HG03045 (cell line): ENCODE results near the gene TMEM184A.
"Not testable (repeated sequence)": the region's sequence is repeated elsewhere in the genome, so short reads cannot be mapped to it uniquely, and the experiment has no call there.

Experiments
- ATAC-seq: cut with Tn5 transposase; IDR thresholded peaks from one replicate; pipeline ENCODE4 v1.9.1; 2021; ENCODE audit warnings: mild to moderate bottlenecking, moderate library complexity; ENCODE audit not compliant: unreplicated experiment

Gene TMEM184A

DNA sequence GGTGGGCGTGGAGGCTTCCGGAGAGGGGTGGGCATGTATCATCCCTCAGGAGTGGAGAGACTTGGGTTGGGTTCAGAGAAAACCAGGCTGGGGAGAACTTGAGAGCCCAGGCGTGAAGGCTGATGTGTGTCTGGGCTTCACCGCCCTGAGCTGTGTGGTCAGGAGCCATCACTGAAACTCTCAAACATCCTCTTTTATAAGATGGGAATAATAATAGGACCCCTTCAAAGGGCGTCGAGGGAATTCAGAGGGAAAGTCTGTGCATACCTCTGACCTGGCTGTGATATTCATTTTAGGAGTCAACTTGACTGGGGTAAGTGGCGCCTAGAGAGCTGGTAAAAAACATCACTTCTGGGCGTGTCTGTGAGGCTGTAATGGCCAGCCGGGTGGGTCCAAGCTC, 34.9 kb upstream of the TMEM184A start:
- no peak for ATAC-seq

DNA sequence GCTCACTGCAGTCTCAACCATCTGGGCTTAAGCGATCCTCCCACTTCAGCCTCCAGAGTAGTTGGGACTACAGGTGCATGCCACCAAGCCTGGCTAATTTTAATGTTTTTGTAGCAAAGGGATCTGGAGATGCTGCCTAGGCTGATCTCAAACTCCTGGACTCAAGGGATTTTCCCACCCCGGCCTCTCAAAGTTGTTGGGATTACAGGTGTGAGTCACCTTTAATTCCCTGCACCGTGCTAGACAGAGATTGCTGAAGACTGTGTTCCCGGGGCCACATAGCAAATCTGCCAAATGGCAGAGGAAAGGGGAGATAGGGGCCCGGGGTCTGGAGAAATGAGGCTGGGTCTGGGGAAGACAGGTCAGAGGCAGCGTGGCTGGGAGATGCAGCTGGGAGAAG, 34.5 kb upstream of the TMEM184A start:
- ATAC-seq: no peak

DNA sequence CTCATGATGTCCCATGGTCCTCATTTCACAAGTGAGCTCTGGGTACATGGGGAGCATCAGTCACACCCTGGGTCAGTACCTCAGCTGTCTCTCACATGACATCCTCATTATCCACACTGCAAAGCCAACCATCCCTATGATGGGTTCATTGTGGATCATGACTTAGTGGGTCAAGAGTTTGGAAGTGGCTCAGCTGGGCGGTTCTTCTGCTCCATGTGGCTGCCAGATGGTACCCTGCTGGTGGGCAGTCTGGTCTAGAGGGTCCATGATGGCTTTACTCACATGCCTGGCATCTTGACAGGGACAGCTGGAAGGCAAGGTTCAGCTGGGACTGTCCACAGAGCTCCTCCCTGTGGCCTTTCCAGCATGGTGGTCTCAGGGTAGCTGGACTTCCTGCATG, 33.0 kb upstream of the TMEM184A start:
- ATAC-seq: no peak

DNA sequence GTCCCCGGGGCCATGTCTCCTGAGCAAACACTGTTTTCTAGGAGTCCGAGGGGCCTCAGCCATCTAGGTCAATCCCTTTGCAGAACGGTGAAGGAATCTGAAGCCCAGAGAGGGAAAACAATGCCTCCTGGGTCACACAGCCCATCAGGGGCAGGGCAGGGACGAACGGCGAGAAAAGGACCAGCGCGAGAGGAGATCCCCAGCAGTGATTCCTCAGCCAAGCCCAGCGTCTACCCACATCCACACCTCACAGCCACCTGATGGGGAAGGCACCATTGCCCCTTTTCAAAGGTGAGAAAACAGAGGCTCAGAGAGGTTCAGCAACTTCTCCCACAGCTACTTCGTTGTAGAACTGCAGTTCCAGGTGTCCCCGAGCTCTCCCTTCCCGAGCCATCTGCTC, 31.7 kb upstream of the TMEM184A start:
- no peak for ATAC-seq

DNA sequence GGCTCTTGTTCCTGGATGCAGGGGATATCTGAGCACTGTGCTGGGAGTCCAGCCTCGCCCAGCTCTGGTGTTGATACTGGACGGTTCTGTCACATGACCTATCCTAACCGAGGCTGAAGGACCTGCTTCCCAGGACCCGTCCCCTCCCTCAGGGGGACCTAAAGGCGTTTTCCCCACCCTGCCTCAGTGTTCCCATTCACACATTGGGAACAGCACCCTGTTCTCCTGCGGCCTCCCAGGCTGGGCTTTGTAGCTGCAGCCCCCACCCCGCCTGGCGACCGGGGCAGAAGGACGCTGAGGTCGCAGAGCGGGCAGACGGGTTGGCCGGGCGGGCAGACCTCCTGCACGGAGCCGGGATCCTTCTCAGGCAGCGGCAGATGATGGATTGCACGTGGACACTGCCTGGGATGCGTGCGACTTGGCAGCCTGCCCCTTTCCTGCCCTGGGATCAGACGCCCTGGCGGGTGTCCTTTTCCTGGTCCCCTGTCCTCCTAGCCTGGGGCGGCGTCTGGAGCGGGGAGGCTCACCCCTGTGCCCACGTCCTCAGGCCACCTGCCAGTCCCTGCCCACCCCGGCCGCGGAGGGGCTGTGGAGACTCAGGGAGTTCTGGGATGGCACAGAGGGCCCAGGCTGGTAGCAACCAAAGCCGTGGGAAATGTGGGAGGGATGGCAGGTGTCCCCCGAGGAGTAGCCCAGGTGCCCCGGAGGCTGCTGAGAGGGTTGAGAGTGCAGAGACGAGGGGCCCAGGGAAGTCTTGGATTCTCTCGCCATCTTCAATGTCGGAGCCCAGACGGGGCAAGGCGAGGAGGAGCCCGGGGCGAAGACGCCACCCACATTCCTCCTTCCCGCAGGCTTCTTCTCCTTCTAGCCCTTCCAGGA, 31.1 kb upstream of the TMEM184A start:
- ATAC-seq: no peak

DNA sequence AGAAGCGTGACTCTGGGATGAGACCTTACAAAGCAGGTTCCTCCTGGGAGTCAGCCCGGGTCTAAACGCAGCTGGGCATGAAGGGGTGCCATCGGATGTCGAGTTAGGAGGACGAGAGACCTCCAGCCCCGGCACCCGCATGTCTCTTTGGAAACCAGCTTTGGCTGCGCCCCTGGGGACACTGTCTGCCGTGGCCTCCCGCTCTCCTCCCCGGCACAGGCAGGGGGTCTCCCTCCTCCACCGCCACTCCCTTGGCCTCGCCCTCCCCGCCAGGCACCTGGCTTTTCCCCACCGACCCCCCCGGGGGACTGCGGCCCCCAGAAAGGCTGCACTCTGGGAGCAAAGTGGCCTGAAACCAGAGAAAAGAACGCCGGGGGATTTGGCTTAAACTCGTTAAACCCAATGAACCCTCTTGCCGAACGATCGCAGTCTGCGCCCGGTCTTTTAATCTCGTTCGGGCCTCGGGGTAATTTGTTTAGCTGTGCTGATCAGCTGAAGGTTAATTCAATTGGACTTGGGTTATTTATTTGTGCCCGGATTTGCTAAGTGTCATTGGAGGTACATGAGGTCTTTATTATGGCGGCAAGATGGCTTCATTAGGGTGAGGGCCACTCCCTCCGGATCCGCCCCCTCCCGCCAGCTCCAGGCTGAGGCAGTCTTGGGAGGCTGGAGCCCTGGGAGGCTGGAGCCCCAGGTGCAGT, 30.3 kb upstream of the TMEM184A start:
- ATAC-seq: no peak

DNA sequence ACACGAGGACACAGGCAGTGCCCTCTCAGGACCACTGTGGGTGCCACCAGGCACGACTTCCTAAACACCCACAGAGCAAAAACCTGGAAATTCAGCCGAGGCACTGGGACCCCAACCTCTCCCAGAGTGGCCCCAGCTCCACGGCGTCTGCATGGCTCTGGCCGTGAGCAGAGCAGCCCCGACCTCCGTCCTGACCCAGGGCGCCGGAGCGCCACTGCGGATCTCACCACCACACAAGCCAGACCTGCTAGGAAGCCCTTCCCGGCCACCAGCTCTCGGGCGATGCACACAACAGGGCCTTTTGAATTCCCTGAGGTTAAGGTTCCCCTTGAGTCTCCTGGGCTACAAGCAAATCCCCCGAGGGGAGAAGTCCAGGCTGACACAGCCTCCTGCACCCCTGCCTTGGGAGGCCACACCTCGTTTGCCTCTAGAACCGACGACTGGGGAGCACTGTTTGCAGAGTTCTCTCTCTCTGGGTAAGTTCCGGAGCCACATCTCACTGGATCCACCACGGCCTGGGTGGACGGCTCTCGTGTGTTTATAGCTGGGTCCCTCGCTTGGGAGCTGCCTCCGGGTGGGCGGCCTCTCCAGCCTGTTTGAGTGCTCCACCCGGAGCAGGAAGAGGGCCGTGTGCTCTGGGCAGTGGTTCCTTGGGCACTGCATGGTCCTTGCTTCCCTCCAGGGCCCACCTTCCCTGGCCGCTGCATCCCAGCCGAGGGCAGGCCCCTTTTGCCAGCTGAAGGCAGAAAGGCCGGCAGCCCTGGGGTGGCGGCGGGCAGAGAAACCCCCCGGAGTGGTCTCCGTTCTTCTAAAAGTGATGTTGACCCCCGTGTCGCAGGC, 29.4 kb upstream of the TMEM184A start:
- no peak for ATAC-seq

DNA sequence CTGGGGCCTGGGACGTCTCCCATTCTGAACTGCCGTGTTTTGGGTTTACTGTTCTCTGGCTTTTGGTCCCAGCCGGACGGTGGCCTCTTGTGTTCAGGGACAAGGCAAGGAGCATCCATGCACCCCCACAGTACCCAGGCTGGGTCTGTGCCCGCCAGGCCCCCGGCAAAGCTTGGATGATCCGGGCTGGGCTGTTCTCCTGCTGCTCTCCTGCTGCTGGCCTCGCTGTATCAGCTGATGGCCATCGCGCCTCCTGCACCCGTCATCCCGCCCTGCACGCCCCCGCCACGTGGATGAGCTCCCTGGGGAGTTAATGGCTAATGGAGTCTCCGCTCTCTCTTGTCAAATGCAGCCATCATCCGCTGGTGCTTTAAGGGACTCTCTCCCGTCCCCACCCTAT, 28.7 kb upstream of the TMEM184A start:
- no peak for ATAC-seq

DNA sequence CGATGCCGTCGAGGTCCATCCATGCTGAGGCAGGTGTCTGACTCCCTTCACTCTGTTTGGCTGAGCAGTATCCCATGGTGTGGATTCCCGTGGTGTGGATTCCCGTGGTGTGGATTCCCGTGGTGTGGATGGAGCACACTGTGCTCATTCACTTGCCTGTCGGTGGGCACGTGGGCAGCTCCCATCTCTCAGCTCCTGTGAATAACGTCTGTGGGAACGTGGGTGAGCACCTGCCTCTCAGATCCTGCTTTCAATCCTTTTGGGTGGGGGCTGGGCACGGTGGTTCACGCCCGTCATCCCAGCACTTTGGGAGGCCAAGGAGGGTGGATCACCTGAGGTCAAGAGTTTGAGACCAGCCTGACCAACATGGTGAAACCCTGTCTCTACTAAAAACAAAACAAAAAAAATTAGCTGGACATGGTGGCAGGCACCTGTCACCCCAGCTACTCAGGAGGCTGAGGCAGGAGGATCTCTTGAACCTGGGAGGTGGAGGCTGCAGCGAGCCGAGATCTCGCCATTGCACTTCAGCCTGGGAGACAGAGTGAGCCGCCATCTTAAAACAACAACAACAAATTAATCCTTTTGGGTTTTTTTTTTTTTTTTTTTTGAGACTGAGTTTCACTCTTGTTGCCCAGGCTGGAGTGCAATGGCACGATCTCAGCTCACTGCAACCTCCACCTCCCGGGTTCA, 27.4 kb upstream of the TMEM184A start:
- not testable (repeated sequence) for ATAC-seq

DNA sequence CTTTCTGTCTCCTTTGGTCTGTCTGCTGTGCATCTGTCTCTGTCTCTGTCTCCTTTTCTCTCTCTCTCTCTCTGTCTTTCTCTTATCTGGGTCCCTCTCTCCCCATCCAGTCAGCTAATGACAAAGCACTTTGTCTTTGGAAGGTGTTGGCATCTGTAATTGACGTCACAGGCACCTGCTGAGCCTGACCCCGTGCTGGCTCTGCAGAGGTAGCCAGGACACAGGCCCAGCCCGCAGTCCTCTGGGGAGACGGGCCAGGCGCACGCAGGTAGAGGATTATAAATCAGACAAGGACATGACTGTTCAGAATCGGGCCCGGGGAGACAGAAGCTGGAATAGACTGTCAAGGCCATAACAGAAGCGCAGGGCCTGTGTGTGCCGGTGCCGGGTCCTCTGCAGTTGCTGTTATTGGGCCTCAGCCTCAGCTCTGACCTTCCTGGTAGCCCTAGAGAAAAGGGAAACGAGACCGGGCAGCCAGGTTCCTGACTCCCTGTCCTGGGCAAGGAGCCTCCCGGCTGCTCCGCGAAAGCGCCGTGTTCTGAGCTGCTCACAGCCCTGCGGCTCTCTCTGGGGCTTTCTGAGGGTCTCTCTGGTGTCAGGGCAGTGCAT, 24.5 kb upstream of the TMEM184A start:
- no peak for ATAC-seq

DNA sequence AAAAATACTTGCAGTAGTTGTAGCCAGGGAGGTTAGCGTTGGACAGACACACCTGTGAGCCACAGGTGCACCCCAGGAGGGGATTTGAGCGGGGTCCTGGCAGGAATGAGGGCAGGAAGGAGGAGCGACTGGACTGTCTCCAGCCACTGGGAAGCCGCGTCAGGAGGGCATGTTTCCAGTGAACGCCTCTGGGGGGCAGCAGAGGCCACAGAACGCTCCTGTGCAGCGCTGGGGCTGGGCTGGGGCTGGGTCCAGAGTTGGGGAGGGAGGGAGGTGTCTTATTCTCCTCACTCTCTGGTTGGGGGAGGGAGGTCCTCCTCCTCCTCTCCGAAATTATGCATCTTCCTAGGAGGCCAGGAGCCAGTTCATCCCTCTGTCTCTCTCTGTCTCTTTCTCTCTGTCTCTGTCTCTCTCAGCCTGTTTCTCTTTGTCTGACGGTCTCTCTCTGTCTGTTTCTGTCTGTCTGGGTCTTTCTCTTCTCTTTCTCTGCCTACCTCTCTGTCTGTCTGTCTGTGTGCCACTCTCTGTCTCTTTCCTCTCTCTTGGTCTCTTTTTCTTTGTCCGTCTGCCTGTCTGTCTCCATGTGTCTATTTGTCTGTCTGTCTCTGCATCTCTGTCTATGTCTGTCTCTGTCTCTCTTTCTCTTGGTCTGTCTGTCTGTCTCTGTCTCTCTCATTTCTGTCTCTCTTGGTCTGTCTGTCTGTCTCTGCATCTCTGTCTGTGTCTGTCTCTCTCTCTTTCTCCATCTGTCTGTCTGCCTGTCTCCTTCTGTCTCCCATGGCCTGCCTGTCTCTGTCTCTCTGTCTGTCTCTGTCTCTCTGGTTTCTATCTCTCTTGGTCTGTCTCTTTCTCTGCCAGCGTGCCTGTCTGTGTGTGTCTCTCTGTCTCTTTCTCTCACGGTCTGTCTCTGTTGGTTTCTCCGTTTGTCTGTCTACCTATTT, 23.7 kb upstream of the TMEM184A start:
- peak; percentile 71 for ATAC-seq

DNA sequence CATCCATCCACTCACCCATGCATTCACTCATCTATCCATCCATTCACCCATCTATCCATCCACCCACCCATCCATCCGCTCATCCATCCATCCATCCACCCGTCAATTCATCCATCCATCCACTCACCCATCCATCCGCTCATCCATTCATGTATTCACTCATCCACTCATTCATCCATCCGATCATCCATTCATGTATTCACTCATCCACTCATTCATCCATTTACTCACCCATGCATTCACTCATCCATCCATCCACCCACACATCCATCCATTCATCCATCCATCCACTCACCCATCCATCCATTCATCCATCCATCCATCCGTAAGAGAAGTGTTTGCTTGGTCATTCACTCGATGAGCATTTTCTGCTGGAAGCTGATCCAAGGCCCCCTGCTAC, 22.5 kb upstream of the TMEM184A start:
- ATAC-seq: no peak

DNA sequence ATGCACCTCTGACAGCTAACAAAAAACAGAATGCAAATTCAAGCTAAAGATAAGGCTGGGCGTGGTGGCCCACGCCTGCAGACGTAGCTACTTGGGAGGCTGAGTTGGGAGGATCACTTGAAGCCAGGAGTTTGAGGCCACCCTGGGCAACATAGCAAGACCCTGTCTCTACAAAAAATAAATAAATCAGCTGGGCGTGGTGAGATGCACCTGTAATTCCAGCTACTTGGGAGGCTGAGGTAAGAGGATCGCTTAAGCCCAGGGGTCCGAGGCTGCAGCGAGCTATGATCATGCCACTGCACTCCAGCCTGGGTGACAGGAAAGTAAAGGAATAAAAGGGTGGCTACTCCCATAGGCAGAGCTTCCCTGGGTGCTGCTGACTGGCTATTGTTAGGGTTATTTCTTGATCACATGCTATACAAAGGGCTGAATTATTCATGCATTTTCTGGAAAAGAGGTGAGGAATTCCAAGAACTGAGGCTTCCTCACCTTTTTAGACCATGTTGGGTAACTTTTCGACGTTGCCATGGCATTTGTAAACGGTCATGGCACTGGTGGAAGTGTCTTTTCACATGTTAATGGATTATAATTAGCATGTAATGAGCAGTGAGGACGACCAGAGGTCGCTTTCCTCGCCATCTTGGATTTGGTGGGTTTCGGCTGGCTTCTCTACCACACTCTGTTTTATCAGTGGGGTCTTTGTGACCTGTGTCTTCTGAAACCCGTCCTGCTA, 20.7 kb upstream of the TMEM184A start:
- ATAC-seq: no peak

DNA sequence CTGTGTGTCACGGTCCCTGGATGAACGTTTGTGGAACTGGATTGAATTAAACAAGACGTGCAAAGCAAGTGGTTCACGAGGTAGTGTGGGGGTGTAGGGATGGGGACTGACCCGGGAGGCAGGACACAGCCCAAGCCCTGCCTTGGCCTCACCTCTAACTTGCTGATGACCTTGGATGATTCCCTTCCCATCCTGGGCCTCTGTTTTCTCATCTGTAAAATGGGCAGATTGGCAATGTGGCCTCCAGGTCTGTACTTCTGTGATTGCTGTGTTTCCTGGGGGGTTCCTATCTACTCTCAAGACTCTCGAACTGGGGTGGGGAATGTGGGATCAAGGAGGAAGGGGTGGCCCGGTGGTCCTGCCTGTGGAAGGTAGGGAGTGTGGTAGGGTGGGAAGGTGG, 19.8 kb upstream of the TMEM184A start:
- ATAC-seq: no peak

DNA sequence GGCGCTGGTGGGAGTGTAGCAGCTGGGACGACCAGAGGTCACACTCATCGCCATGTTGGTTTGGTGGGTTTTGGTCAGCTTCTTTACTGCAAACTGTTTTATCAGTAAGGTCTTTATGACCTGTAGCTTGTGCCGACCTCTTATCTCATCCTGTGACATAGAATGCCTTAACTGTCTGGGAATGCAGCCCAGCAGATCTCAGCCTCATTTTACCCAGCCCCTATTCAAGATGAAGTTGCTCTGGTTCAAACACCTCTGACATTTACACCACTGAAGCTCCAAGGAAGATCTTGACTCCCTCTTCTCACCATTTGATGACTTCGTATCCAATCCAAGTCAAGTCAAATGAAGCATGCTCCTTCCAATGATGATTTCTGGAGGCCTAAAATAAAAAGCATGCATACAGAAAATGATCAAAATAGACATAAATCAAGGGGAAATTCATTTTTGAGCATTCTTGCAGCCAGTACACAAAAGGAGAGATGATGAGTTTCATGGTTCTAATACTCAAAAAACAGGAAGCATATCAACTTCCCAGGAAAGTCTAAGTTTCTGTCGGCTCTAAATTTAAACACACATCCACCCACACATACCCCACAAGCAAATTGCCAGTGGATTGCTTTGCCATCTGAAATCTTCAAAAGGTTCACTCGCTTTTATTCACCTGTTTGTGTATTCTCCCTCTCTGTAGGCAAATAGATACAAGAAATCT, 16.3 kb upstream of the TMEM184A start:
- no peak for ATAC-seq

DNA sequence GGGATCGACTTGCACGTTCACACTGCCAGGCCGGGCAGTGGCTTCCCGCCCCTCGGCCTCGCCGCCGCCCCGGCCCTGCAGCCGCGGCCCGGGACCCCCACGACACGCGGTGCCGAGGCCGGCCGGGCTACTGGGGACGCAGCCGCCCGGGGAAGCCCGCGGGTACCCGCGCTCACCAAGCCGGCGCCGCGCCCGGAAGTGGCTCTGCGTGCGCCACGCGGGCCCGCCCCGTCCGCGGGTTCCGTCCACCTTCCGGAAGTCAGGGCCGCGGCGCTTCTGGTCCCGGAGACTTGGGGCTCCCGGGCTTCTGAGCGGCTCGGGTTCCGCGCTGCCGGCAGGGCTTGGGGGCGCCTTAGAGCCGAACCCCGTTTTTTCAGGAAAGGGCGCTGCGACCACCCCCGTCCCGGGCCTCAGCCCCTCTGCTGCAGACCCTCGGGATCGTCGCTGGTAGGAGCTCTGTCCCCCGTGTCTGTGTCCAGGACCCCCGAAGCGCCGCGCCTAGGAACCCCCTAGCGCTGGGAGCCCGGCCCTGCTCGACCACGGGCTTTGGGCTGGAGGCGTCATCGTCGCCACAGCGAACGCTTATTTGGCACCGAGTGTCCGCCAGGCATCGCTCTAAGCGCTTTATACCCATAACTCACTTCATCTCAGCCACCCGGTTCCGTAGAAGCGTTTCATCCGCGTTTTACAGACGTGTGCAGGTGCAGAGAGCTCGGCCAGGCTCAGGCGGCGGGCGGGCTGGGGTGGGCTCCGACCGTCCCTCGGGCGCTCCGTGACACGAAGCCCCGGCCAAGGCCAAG, 14.0 kb upstream of the TMEM184A start, which contains the start of gene PSMG3:
PSMG3 (minus strand) TSS at position 200 of the 800 bp plus-strand sequence. CDS start 693 bp downstream, outside the sequence.
- ATAC-seq: peak; percentile 90

DNA sequence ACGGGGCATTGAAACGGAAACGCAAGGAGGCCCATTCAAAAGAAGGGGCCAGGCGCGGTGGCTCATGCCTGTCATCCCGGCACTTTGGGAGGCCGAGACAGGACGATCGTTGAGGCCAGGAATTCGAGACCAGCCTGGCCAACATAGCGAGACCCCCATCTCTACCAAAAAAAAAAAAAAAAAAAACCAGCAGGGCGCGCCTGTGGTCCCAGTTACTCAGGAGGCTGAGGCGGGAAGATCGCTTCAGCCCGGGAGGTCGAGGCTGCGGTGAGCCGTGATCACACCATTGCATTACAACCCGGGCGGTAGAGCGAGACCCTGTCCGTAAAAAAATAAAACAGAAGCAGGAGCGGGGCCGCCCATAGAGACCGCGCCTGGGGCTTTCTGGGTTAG, 13.4 kb upstream of the TMEM184A start:
- ATAC-seq: peak; percentile 10
